ENCODE measurements around the gene VTI1A.
A peak's percentile ranks its signal among the peaks of the same experiment; 100 is the strongest.
"Not testable (repeated sequence)": the region's sequence is repeated elsewhere in the genome, so short reads cannot be mapped to it uniquely, and the experiment has no call there.

VTI1A gene

GRCh38 chr10:112454910-112455779 is 8.1 kb downstream of the VTI1A start:
- no peak for DNase-seq

DNA sequence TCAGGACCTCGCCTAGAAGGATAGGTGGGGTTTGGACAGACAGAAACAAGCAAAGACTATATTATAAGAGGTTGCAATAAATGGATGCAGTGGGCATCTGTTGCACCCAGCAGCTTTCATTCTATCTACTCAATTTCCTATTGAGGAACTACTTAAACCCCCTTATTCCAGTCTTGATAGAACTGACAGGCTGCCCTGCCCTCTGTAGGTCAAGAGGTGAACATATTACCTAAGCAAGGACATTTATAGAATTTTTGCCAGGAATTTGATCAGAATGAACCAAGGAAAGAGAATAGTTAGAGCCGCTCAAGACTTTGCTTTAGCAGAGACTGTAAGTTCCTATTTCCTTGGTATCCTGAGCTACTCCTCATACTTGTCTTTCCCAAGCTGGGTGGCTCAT is 9.5 kb downstream of the VTI1A start:
- DNase-seq, result no peak

DNA sequence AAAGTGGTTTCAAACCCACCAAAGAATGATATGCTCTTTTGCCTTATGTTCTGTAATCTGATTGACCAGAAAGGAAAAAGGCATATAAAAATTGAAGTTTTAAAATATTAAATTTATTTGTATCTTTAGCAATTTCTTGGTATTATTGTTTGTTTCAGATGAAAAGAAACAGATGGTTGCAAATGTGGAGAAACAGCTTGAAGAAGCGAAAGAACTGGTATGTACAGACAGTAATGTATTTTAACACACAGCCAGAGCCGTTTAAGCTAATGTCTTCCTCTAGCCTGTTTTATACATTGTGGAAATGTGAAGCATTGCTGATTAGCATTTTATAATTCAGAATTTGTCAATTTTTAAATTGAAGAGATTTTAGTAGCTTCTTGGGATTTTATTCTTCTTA is 13.4 kb downstream of the VTI1A start:
- no peak for DNase-seq

- DNase-seq, result no peak
Observed at GRCh38 chr10:112461029-112461887, 14.2 kb downstream of the VTI1A start.

GRCh38 chr10:112464074-112464473 is 17.1 kb downstream of the VTI1A start:
- DNase-seq, result not testable (repeated sequence)

GRCh38 chr10:112465299-112465883 is 18.4 kb downstream of the VTI1A start:
- no peak for DNase-seq

DNA sequence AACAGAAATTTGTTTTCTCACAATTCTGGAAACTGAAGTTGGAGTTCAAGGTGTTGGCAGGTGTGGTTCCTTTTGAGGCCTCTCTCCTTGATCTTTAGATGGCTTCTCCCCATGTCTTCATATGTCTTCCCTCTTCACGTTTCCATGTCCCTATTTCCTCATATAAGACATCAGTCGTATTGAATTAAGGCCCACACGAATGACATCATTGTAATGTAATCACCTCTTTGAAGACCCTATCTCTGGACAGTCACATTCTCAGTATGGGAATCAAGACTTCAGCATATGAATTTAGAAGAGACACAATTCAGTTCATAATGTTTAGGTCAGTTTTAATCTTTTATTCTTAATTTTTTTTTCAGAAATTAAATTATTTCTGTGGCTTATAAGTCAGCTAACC is 19.8 kb downstream of the VTI1A start:
- DNase-seq, result no peak

DNA sequence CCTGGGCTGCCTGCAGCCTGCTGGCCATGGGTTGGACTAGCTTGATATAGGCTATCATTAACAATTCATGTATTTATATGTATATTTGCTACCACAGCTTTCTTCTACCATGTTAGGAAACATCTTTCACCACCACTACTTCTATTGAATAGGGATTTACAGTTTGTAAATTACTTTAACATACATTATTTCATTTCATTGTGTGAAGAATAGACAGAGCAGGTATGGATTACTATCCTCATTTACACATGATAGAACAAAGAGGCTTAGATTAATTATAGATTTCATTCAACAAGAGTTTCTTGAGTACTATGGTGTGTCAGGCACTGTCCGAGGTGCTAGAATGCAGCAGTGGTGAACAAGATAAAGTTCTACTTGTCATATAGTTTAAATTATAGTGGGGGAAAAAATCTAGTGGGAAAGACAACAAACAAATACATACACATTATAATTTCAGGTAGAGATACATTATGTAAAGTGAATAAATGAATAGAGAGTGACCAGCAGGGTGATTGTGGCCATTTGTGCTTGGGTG is 20.6 kb downstream of the VTI1A start:
- DNase-seq, result no peak

DNA sequence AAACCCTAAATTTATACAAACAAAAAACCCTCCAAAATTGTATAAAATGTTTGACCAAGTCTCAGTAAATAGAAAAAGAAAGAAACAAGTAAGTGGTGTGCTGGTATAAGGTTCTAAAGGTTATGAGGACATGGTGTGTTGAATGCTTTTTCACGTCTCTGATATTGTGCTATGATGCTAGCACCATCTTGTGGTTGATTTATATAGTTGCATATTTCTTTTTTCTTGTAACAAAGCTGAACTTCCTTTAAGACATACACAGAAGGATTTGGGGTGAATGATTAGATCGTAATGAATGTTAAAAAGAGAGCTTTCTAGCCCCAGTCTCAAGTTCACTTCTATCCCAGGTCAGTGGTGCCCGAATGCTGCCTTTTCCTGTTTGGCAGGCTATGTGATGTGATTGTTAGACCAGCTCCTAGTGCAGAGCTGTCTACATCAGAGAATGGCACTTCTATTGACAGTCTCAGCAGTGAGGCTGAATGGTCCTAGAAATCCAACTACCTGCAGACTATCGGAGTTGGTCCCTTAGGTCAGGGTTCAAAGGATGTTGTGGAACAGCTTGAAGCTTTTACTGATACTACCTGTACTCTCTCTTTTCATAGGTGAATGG is 25.0 kb downstream of the VTI1A start:
- DNase-seq, result no peak

DNA sequence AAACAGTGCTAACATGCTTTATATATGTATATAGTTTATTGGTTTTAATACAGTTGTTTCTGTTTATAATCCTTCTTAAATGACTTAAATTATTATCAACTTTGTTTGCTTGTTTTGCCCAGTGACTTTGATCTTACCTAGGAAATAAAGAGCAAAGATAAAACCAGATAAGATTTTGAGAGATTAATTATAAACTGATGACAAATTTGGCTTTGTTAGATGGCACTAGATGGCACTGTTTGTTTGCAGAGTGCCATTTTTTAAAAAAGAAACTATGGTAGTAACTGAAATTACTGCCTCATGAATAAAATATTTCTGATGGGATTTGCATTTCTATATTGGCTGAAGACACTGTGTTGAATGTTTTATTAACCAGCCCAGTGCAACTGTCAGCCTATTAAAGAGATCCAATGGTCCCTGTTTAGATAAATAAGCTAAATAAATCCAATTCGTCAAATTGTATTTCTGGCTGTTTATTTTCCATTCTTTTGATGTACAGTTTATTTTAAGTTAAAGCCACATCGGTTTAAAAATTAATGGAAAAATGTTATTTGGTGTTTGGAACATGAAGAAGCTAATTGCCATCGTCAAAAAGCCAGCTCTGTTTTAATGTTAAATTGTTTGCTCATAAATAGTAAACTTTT is 28.7 kb downstream of the VTI1A start:
- no peak for DNase-seq

DNA sequence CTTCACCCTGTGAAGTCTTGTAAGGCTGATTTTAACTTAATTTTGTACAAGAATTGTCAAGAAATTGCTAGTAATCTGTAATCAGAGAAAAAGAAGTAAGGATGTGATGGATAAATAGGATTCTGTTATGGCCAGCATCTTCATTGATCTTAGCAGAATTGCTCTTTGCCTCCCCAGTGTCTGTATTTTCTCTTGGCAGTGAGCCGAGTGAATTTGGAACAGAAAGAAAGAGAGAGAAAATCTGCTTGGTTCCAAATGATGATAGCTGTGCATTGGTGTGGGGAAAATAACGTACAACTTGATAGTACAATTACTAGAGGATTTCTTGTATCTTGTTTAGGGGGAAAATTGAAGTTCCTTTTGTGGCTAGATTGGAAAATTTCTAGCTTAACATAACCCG is 34.6 kb downstream of the VTI1A start:
- DNase-seq, result no peak

DNA sequence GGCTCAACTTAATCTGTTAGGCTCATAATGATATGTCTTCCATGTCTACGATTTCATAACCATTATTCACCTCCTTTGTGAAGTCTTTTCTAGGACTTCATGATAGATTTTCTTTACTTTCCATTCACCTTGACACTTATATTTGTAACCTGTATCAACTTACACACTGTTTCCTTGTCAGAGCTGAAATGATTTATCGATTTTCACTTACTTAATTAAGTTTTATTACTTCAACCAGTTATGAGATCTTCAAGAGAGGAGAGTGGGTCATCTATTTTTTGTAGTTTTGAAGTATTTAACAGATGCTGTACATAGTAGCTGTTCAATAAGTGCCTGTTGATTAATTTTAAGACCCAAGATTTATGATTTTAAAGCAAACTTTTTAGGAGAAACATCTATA is 37.4 kb downstream of the VTI1A start:
- no peak for DNase-seq

DNA sequence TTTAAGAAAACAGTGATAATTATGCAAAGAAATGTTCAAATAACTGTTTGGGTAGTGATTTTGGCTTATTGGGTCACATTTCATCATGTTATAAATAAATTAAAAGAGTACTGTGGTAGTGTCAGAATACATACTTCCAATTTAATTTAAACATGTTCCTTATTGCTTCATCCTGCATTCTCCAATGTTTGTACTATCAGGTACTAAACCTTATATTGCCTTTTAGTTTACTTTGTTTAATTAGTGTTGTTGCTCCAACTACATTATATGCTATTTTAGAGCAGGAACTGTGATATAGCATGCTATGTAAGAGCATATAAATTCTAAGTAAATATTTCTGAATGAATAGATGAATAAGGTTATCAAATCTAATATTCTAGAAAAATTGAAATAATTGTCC is 40.9 kb downstream of the VTI1A start:
- no peak for DNase-seq

GRCh38 chr10:112490545-112490944 is 43.5 kb downstream of the VTI1A start:
- peak; percentile 45 for DNase-seq

- DNase-seq, result no peak
Observed at GRCh38 chr10:112491144-112491543, 44.1 kb downstream of the VTI1A start.

DNA sequence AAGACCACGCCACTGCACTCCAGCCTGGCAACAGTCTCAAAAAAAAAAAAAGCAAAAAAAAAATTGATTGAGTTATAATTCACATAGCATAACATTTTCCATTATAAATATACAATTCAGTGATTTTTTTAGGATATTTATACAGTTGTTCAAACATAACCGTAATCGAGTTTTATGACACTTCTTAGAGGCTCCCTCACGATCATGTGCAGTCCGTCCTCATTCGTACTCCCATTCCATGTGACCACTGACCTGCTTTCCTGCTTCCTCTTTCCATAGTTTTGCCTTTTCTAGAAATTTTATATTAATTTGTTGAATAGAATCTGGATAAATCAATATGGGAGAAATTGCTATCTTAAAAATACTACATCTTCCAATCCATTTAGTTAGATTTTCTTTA is 45.7 kb downstream of the VTI1A start:
- DNase-seq, result no peak

GRCh38 chr10:112497347-112497950 is 50.4 kb downstream of the VTI1A start:
- DNase-seq, result no peak

- no peak for DNase-seq
Observed at GRCh38 chr10:112498806-112499205, 51.8 kb downstream of the VTI1A start.

- DNase-seq, result not testable (repeated sequence)
Observed at GRCh38 chr10:112499985-112500384, 53.0 kb downstream of the VTI1A start.

- DNase-seq, result no peak
Observed at GRCh38 chr10:112502536-112502935, 55.5 kb downstream of the VTI1A start.

GRCh38 chr10:112503643-112504042 is 56.6 kb downstream of the VTI1A start:
- no peak for DNase-seq

- DNase-seq, result no peak
Observed at GRCh38 chr10:112507046-112507445, 60.0 kb downstream of the VTI1A start.

All from femur (tissue), 1 donor.